Jurkat, Clone E6-1 (cell line): ENCODE measurements around the gene FZR1.

ENCODE experiments used
- DNase-seq: peaks from one replicate; pipeline ENCODE4 v3.0.0-alpha.2; 2011; ENCODE audit warnings: low read depth, low spot score
- H3K4me3 ChIP-seq: 2 replicates; pipeline ENCODE4 v1.5.1; 2011; ENCODE audit warnings: mild to moderate bottlenecking, low read length, control low read depth, moderate library complexity

The FZR1 gene

DNA sequence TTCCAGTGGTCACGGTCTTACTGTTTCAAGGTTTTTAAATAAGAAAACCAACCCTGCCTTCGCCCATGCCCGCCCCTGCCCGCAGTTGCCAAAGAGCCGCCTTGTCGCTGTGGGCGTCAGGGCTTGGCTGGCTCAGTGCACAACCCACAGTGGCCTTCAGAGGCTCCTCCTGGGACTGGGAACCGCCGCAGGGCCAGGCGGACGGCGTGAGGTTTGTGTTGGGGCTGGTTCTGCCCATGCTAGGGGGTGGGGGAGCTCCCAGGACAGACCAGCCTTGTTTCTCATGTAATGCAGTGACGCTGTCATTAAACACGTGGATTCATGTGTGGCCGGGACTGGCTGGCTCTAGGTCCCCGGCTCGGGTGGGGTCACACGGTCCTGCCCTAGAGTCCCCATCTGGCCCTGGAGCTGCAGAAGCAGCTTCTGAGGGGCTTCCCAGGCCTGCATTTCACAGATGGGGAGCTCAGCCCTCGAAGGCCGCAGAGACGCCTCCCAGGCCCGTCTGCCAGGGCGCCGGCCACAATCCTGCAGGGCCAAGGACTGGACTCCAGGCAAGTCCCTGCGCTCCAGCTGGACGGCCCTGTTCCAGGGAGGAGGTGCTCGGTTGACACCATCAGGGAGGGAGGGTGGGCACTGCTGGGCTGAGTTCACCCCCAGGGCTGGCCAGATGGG lies 30.5 kb downstream of the FZR1 start:
- H3K4me3 ChIP-seq: no peak overlapping the region
- no peak for DNase-seq

GRCh38 chr19:3537101-3537437 lies 31.0 kb downstream of the FZR1 start:
- DNase-seq: no peak
- no peak overlapping the region for H3K4me3 ChIP-seq

DNA sequence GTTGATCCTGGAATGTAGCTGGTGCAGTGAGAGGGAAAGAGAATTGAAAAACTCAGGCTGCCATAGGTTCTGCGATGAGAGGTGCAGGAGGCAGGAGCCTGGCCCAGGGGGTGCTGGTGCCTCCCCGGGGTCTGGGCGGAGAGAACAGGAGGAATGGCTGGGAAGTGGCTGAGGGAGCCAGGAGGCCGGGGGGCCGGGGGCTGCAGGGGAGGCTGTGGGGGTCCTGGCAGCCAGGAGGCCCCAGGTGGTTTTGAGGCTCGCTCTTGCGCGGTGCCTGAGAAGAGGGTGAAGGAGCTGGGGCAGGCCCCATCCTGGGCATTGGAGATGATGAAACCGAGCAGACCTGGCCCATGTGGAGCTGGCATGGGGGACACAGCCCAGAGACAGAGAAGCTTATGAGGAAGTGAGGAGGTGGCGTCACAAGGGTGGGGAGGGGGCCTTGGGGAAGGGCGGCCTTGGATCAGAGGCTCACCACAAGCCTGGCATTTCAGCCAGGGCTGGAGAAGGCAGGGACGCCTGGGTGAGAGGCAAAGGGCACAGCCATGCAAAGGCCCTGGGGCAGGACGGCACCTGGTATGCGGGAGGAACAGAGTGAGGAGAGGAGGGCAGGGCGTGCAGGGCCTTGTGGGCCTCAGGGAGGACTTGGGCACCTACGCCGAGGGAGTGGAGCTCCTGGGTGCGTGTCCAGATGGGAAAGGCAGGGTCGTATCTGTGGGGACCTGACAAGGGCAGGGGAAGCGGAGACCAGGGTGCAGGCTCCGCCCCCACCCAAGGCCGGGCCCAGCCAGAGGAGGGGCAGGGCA lies 31.5 kb downstream of the FZR1 start:
- H3K4me3 ChIP-seq: no peak overlapping the region
- DNase-seq: no peak

DNA sequence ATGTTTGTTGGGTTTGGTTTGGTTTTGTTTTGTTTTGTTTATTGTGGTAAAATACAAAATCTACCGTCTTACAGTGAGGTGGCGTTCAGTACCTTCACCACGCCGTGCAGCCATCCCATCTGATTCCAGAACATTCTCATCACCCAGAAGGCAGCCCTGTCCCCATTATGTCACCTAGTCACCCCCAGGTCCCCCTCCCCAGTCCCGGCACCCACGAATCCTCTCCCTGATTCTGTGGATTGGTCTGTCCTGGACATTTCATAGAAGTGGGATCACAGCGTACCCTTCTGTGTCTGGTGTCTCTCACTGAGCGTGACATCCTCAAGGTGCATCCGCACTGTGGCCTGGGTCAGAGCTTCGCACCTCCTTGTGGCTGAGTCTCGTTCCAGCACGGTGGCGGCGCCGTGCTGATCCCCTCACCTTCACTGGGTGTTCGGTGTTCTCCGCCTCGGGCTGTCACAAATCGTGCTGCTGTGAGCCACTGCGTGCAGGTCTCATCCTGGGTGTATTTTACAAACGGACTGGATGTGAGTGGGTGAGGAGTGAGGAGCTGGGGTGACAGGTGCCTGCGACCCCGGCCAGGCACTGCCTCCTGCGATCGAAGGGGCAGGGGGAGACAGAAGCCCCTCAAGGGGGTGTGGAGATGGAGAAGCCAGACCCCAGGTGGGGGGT lies 32.3 kb downstream of the FZR1 start:
- no peak for DNase-seq
- no peak overlapping the region for H3K4me3 ChIP-seq

- no peak within 1 kb of the TSS for H3K4me3 ChIP-seq
- no peak for DNase-seq
Observed at GRCh38 chr19:3538965-3539755, 33.0 kb downstream of the FZR1 start, which contains the start of gene TEKTIP1. TSS of gene TEKTIP1 (plus strand) at chr19:3539174. CDS start at chr19:3539178, 4 bp downstream.

GRCh38 chr19:3539756-3540118 lies 33.6 kb downstream of the FZR1 start:
- DNase-seq: no peak
- H3K4me3 ChIP-seq: no peak overlapping the region

- no peak for DNase-seq
- no peak overlapping the region for H3K4me3 ChIP-seq
Observed at GRCh38 chr19:3543150-3544057, 37.3 kb downstream of the FZR1 start.

- DNase-seq: no peak
- no peak overlapping the region for H3K4me3 ChIP-seq
Observed at GRCh38 chr19:3544058-3544376, 37.9 kb downstream of the FZR1 start.

DNA sequence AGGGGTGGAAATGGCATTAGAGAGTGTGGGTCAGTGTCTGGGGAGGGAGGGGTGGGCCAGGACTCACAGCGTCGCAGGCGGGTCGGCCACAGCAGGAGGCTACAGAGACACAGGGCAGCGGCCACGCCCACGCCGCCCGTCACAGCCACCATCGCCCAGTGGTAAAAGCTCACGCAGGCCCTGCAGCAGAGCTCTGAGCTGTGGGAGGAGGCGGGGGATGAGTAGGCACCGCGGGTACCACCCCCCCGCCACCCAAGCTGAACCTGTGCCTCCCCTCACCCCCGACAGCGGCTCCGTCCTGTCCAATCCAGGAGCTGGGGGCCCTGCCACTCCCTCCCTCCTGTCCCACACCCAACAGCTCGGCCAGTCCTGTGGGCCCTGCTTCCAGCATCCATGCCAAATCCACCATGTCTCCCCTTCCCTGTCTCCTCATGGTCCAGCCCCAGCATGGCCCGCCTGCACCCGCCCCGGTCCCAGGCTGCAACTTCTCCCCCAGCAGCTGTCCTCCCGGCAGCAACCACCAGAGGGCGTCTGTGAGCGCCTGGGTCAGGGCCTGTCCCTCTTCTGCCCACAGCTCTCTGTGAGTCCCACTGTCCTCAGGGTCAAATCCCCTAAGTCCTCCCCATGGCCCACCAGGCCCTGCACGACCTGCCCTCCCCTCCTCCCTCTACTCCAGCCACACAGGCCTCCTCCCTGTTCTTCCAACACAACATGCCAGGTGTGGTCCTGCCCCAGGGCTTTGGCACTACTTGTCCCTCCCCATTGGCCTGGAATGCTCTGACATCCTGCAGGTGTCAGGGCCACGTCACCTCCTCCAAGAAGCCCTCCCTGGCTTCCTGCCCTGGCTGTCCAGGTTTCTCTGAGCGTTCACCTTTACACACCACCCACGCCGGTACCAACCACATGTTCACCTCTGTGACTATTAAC lies 38.9 kb downstream of the FZR1 start:
- DNase-seq: peak; percentile 7
- no peak overlapping the region for H3K4me3 ChIP-seq

DNA sequence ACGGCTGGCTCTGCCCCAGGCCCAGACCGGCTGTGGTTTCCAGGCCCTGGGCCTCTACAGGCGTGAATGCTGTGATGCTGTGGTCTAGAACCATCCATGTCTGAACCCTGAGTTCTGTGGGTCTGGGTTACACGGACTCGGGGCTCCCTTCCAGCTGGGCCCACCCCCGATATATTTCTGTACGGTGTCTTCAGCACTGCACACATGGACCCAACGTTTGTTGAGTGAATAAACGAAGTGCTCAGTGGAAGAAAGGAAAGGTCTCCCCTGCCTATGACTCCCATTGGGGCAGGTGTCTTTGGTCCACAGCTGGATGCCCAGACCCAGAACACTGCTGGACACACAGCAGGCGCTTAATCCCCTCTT lies 39.5 kb downstream of the FZR1 start:
- H3K4me3 ChIP-seq: no peak overlapping the region
- DNase-seq: no peak

DNA sequence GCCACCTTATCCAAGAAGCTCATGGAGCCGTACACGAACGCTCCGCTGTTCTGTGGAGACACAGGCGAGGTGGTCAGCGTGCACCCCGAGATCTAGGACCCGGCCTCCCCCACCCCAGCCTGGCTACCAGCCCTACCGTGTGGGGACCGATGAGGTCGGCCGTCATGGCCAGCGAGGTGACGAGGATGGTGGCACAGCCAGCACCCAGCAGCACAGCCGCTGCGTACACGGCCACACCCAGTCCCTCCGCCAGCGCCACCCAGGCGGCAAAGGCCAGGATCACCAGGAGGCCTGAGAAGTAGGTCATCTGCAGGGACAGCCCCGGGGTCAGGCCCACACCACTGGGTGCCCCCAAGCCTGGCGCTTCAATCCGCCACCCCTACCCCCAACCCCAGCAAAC lies 40.0 kb downstream of the FZR1 start:
- DNase-seq: no peak
- H3K4me3 ChIP-seq: no peak overlapping the region

DNA sequence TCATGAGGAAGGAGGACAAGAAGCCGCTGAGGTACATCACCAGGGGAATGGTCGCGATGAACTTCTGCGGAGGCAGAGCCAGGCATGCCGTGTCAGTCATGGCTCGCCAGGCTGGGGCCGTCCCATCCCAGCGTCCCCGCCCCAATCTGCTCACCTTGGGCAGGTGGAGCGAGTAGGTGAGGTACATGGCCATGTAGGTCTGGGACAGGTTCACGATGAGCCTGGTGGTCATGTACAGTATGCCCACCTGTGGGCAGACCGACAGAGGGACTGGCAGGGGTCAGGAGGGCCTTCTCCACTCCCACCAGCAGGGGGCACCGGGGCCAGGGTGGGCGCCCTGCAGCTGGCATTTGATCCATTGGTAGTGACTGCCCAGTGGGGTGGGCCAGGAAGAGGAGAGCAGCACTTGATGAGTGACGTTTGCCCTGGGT lies 41.2 kb downstream of the FZR1 start:
- H3K4me3 ChIP-seq: no peak overlapping the region
- DNase-seq: no peak

- no peak for DNase-seq
- no peak overlapping the region for H3K4me3 ChIP-seq
Observed at GRCh38 chr19:3547767-3548282, 41.7 kb downstream of the FZR1 start.

GRCh38 chr19:3548606-3549005 lies 42.5 kb downstream of the FZR1 start:
- no peak for DNase-seq
- no peak overlapping the region for H3K4me3 ChIP-seq

GRCh38 chr19:3549816-3550215 lies 43.7 kb downstream of the FZR1 start:
- no peak for DNase-seq
- no peak overlapping the region for H3K4me3 ChIP-seq

- H3K4me3 ChIP-seq: no peak overlapping the region
- no peak for DNase-seq
Observed at GRCh38 chr19:3550947-3551791, 45.1 kb downstream of the FZR1 start.

DNA sequence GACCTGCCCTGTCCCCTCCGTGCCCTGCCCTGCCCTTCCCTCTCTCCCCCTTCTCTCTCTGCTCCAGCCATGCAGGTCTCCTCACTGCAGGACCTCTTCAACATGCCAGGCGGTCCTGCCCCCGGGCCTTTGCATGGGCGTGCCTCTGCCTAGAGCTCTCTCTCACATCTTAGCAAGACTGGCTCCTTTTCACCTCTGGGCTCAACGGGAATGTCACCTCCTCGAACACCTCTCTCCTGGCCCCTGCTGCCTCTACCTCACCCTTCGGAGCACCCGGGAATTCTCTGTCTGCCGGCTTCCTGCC lies 45.6 kb downstream of the FZR1 start:
- no peak for DNase-seq
- no peak overlapping the region for H3K4me3 ChIP-seq
